DOHH2 (cell line): ENCODE data around the gene SLC50A1.

Experiments
- H3F3A ChIP-seq: fragments of 200-600 bp; sonication (generic), shearing (Covaris generic); 2 replicates; pipeline ENCODE4 v1.6.0; 2016; ENCODE audit warnings: antibody characterized with exemption, mild to moderate bottlenecking; ENCODE audit not compliant: control insufficient read depth, insufficient read depth
- H3K27ac ChIP-seq: fragments of 200-600 bp; sonication (generic); 2 replicates; pipeline ENCODE4 v1.5.1; 2014; ENCODE audit warnings: low read depth, mild to moderate bottlenecking, low read length, moderate library complexity
- H3K27me3 ChIP-seq: fragments of 200-600 bp; sonication (generic); 2 replicates; pipeline ENCODE4 v1.6.1; 2014; ENCODE audit warnings: mild to moderate bottlenecking, low read length, mixed read lengths; ENCODE audit not compliant: control insufficient read depth
- H3K36me3 ChIP-seq: fragments of 200-600 bp; sonication (generic); 2 replicates; pipeline ENCODE4 v1.6.1; 2014; ENCODE audit warnings: mild to moderate bottlenecking, low read length, moderate library complexity, mixed read lengths; ENCODE audit not compliant: control insufficient read depth
- H3K4me1 ChIP-seq: fragments of 200-600 bp; sonication (generic); 2 replicates; pipeline ENCODE4 v1.6.1; 2014; ENCODE audit warnings: mild to moderate bottlenecking, low read length, mixed read lengths; ENCODE audit not compliant: control insufficient read depth
- H3K4me2 ChIP-seq: fragments of 200-600 bp; sonication (generic); 2 replicates; pipeline ENCODE4 v1.6.0; 2014; ENCODE audit warnings: mild to moderate bottlenecking, low read length, moderate library complexity
- H3K4me3 ChIP-seq: fragments of 200-600 bp; sonication (generic); 2 replicates; pipeline ENCODE4 v1.5.1; 2014; ENCODE audit warnings: mild to moderate bottlenecking, low read length, mixed read lengths
- H3K79me2 ChIP-seq: fragments of 200-600 bp; sonication (generic); 2 replicates; pipeline ENCODE4 v1.6.1; 2014; ENCODE audit warnings: mild to moderate bottlenecking, low read length, mixed read lengths; ENCODE audit not compliant: control insufficient read depth
- H3K9me2 ChIP-seq: fragments of 200-600 bp; sonication (generic); replicated peaks from 2 replicates; pipeline ENCODE4 v1.6.1; 2014; ENCODE audit warnings: mild to moderate bottlenecking, low read length, mixed read lengths; ENCODE audit not compliant: control insufficient read depth
- H3K9me3 ChIP-seq: fragments of 200-600 bp; sonication (generic); 2 replicates; pipeline ENCODE4 v1.6.1; 2014; ENCODE audit warnings: antibody characterized with exemption, low read length, mixed read lengths; ENCODE audit not compliant: control insufficient read depth, insufficient read depth
- H4K20me1 ChIP-seq: fragments of 200-600 bp; sonication (generic); 2 replicates; pipeline ENCODE4 v1.6.0; 2014; ENCODE audit warnings: low read depth, mild to moderate bottlenecking, antibody characterized with exemption, low read length, moderate library complexity; ENCODE audit not compliant: control insufficient read depth, insufficient read depth
- CTCF ChIP-seq: fragments of 200-600 bp; sonication (generic); IDR thresholded peaks from one replicate; pipeline ENCODE4 v1.5.1; 2014; ENCODE audit warnings: antibody characterized with exemption, mild to moderate bottlenecking, low read depth, low read length; ENCODE audit not compliant: poor library complexity, severe bottlenecking
- EZH2phosphoT487 ChIP-seq: fragments of 200-600 bp; sonication (generic); IDR thresholded peaks from 2 replicates; pipeline ENCODE4 v1.6.1; 2017; ENCODE audit warnings: borderline replicate concordance, mild to moderate bottlenecking, antibody characterized with exemption, low read length, moderate library complexity, mixed read lengths

Gene SLC50A1

GRCh38 chr1:155120253-155120652, 15.4 kb upstream of the SLC50A1 start:
- H3K36me3 ChIP-seq = no peaks in the 10 kb centered on the region
- no peaks in the 10 kb centered on the region for H3F3A ChIP-seq
- H3K9me2 ChIP-seq = no peaks in the 10 kb centered on the region
- H4K20me1 ChIP-seq = no peaks in the 10 kb centered on the region
- no peak overlapping the region for H3K4me2 ChIP-seq
- H3K27me3 ChIP-seq = peaks cover 59% of the 10 kb centered on the region
- no peaks in the 10 kb centered on the region for H3K79me2 ChIP-seq
- H3K4me3 ChIP-seq = no peak overlapping the region
- no peaks in the 10 kb centered on the region for H3K4me1 ChIP-seq
- no peaks in the 10 kb centered on the region for H3K9me3 ChIP-seq
- H3K27ac ChIP-seq = no peak overlapping the region
- no peak for TF ChIP-seq CTCF
- no peak for TF ChIP-seq EZH2phosphoT487

GRCh38 chr1:155121249-155121648, 14.4 kb upstream of the SLC50A1 start:
- Histone ChIP-seq H3K36me3 (no peaks in the 10 kb centered on the region), H4K20me1 (no peaks in the 10 kb centered on the region), H3K4me1 (no peaks in the 10 kb centered on the region), H3K79me2 (no peaks in the 10 kb centered on the region), H3F3A (no peaks in the 10 kb centered on the region), H3K27me3 (peaks cover 62% of the 10 kb centered on the region), H3K4me3 (no peak overlapping the region), H3K4me2 (no peak overlapping the region), H3K9me3 (no peaks in the 10 kb centered on the region), H3K9me2 (no peaks in the 10 kb centered on the region), H3K27ac (no peak overlapping the region)
- TF ChIP-seq EZH2phosphoT487 = no peak
- TF ChIP-seq CTCF = no peak

GRCh38 chr1:155122308-155122707, 13.3 kb upstream of the SLC50A1 start:
- Histone ChIP-seq H3K27ac (no peak overlapping the region), H4K20me1 (no peaks in the 10 kb centered on the region), H3K79me2 (no peaks in the 10 kb centered on the region), H3F3A (no peaks in the 10 kb centered on the region), H3K4me3 (no peak overlapping the region), H3K27me3 (peaks cover 70% of the 10 kb centered on the region), H3K4me2 (no peak overlapping the region), H3K9me3 (no peaks in the 10 kb centered on the region), H3K4me1 (peaks cover 9% of the 10 kb centered on the region), H3K36me3 (no peaks in the 10 kb centered on the region), H3K9me2 (no peaks in the 10 kb centered on the region)
- no peak for TF ChIP-seq CTCF
- TF ChIP-seq EZH2phosphoT487 = no peak

GRCh38 chr1:155123801-155124200, 11.9 kb upstream of the SLC50A1 start:
- Histone ChIP-seq H3K4me3 (no peak overlapping the region), H3K79me2 (no peaks in the 10 kb centered on the region), H3K27ac (no peak overlapping the region), H3F3A (no peaks in the 10 kb centered on the region), H3K27me3 (peaks cover 74% of the 10 kb centered on the region), H3K4me1 (peaks cover 24% of the 10 kb centered on the region), H3K4me2 (no peak overlapping the region), H3K9me3 (no peaks in the 10 kb centered on the region), H4K20me1 (no peaks in the 10 kb centered on the region), H3K9me2 (no peaks in the 10 kb centered on the region), H3K36me3 (no peaks in the 10 kb centered on the region)
- TF ChIP-seq EZH2phosphoT487 = no peak
- no peak for TF ChIP-seq CTCF
